Right cardiac atrium (tissue), 5 donors: ENCODE results near the gene KAZN. TPM values are rescaled to one million over a fixed set of nuclear protein-coding genes. Genes with fewer than 3 reads are reported as not detected.

Source experiments
- ATAC-seq, 2 donors: fragments of 200-7000 bp; cut with Tn5 transposase; one replicate each; pipeline versions ENCODE4 v1.8.0 to v1.9.1; 2020; ENCODE audit warnings: moderate library complexity in 2 of 2, mild to moderate bottlenecking in 1 of 2
- DNase-seq, 3 donors: peaks; one replicate each; pipeline ENCODE4 v3.0.0-alpha.2; 2020
- H3K27ac ChIP-seq: one replicate; pipeline ENCODE4 v1.5.1; 2013; ENCODE audit warnings: mild to moderate bottlenecking, low read length, control low read depth, moderate library complexity
- H3K27me3 ChIP-seq: one replicate; pipeline ENCODE4 v1.6.1; 2013; ENCODE audit not compliant: control insufficient read depth, insufficient read depth
- H3K4me1 ChIP-seq: one replicate; pipeline ENCODE4 v1.6.1; 2013; ENCODE audit warnings: low read length; ENCODE audit not compliant: control insufficient read depth, insufficient read depth
- H3K4me3 ChIP-seq: one replicate; pipeline ENCODE4 v1.5.1; 2013; ENCODE audit warnings: low read length, control low read depth
- H3K9me3 ChIP-seq: one replicate; pipeline ENCODE4 v1.6.1; 2013; ENCODE audit warnings: low read length; ENCODE audit not compliant: control insufficient read depth
- WGBS: extraction: QIAGEN DNeasy Blood & Tissue Kit; methylation state at CpG from one replicate; pipeline ENCODE4 v1.1.7; 2013; 5-methylcytosine and 5-hydroxymethylcytosine counted together
- intact Hi-C, 4 donors: fragments of 100-400 bp; cut with DNase I; formaldehyde crosslinking; loops; one replicate each; pipeline versions ENCODE4 v1.11.0 to v1.14.0; 2022 to 2023
- polyA plus RNA-seq: library from polyadenylated mRNA; stranded (reverse); fragments of 200-250 nt; gene quantifications from one replicate; pipeline ENCODE4 v1.2.3, GENCODE V29; 2013
- total RNA-seq, 4 donors: library from RNA; stranded (reverse); fragmentation: NEBNext Ultra II Directional; extraction: Animal tissue kit (Norgen Biotek cat#: 25700); gene quantifications; one replicate each; pipeline ENCODE4 v1.2.1, GENCODE V29; 2021
- donor health status: healthy with polysubstance abuse.
- donor health status: DM: no; HTN: yes; CAD: no.
- donor health status: DM: no; HTN: no; CAD: no.
- donor health status: DM: no; HTN: yes; CAD: no; lungs with severe emphysema.
- donor health status: DM: yes; HTN: yes; CAD: no.

KAZN gene
- total and polyA plus RNA-seq, 5 donors = 3.7 to 14.9 (median 12.7) TPM

GRCh38 chr1:14800500-14801076 lies 202.1 kb downstream of the KAZN start:
- H3K27ac ChIP-seq = no peak overlapping the region
- no peak for DNase-seq
- intact Hi-C loops = no loop called here
- ATAC-seq = no peak
- H3K4me3 ChIP-seq = no peak overlapping the region
- H3K9me3 ChIP-seq = no peaks in the 10 kb centered on the region
- WGBS = 55% methylated on average over 9 of the region's 9 CpGs
- no peaks in the 10 kb centered on the region for H3K27me3 ChIP-seq
- no peaks in the 10 kb centered on the region for H3K4me1 ChIP-seq

- 84% methylated on average over 19 of the region's 19 CpGs for WGBS
- intact Hi-C loops = no loop called here
- ATAC-seq (no peak), DNase-seq (no peak)
- Histone ChIP-seq H3K4me1 (no peaks in the 10 kb centered on the region), H3K4me3 (no peak overlapping the region), H3K9me3 (peaks cover 6% of the 10 kb centered on the region), H3K27me3 (no peaks in the 10 kb centered on the region), H3K27ac (no peak overlapping the region)
Observed at GRCh38 chr1:14803002-14803789, 204.7 kb downstream of the KAZN start.

GRCh38 chr1:14804626-14805025 lies 206.1 kb downstream of the KAZN start:
- Histone ChIP-seq H3K27ac (no peak overlapping the region), H3K4me1 (no peaks in the 10 kb centered on the region), H3K4me3 (no peak overlapping the region), H3K9me3 (peaks cover 6% of the 10 kb centered on the region), H3K27me3 (no peaks in the 10 kb centered on the region)
- no peak for DNase-seq
- no peak for ATAC-seq
- 66% methylated on average over 5 of the region's 5 CpGs for whole genome bisulfite sequencing
- intact Hi-C loops = no loop called here

GRCh38 chr1:14806772-14807171 lies 208.3 kb downstream of the KAZN start:
- WGBS = 84% methylated on average over 2 of the region's 2 CpGs
- Histone ChIP-seq H3K4me1 (no peaks in the 10 kb centered on the region), H3K4me3 (no peak overlapping the region), H3K9me3 (peaks cover 6% of the 10 kb centered on the region), H3K27me3 (no peaks in the 10 kb centered on the region), H3K27ac (no peak overlapping the region)
- intact Hi-C loops = no loop called here
- DNase-seq = no peak
- ATAC-seq = no peak

GRCh38 chr1:14808768-14809167 lies 210.3 kb downstream of the KAZN start:
- intact Hi-C loops = no loop called here
- DNase-seq (no peak), ATAC-seq (no peak)
- peaks cover 6% of the 10 kb centered on the region for H3K9me3 ChIP-seq
- no peaks in the 10 kb centered on the region for H3K4me1 ChIP-seq
- H3K4me3 ChIP-seq = no peak overlapping the region
- no peaks in the 10 kb centered on the region for H3K27me3 ChIP-seq
- WGBS = 86% methylated on average over 2 of the region's 2 CpGs
- H3K27ac ChIP-seq = no peak overlapping the region

GRCh38 chr1:14809191-14809981 lies 210.9 kb downstream of the KAZN start:
- ATAC-seq = no peak
- Histone ChIP-seq H3K4me3 (no peak overlapping the region), H3K27me3 (no peaks in the 10 kb centered on the region), H3K4me1 (no peaks in the 10 kb centered on the region), H3K9me3 (peaks cover 6% of the 10 kb centered on the region), H3K27ac (no peak overlapping the region)
- intact Hi-C loops = no loop called here
- WGBS = 81% methylated on average over 9 of the region's 9 CpGs
- no peak for DNase-seq

GRCh38 chr1:14810595-14811361 lies 212.3 kb downstream of the KAZN start:
- no peak overlapping the region for H3K27ac ChIP-seq
- ATAC-seq (no peak), DNase-seq (no peak)
- no peaks in the 10 kb centered on the region for H3K4me1 ChIP-seq
- intact Hi-C loops = no loop called here
- peaks cover 6% of the 10 kb centered on the region for H3K9me3 ChIP-seq
- no peak overlapping the region for H3K4me3 ChIP-seq
- 64% methylated on average over 9 of the region's 9 CpGs for WGBS
- H3K27me3 ChIP-seq = no peaks in the 10 kb centered on the region

- WGBS = 68% methylated on average over 3 of the region's 3 CpGs
- ATAC-seq = no peak
- no peaks in the 10 kb centered on the region for H3K27me3 ChIP-seq
- intact Hi-C loops = no loop called here
- no peaks in the 10 kb centered on the region for H3K4me1 ChIP-seq
- no peak overlapping the region for H3K4me3 ChIP-seq
- no peak overlapping the region for H3K27ac ChIP-seq
- H3K9me3 ChIP-seq = peaks cover 5% of the 10 kb centered on the region
- DNase-seq = no peak
Observed at GRCh38 chr1:14811573-14811972, 213.1 kb downstream of the KAZN start.

GRCh38 chr1:14812189-14812588 lies 213.7 kb downstream of the KAZN start:
- ATAC-seq (no peak), DNase-seq (peak in 1 of 3 donors; percentile 9)
- intact Hi-C loops = no loop called here
- H3K4me3 ChIP-seq = no peak overlapping the region
- no peaks in the 10 kb centered on the region for H3K27me3 ChIP-seq
- no peak overlapping the region for H3K27ac ChIP-seq
- 88% methylated on average over 4 of the region's 4 CpGs for WGBS
- H3K4me1 ChIP-seq = no peaks in the 10 kb centered on the region
- H3K9me3 ChIP-seq = no peaks in the 10 kb centered on the region

GRCh38 chr1:14815175-14815877 lies 216.8 kb downstream of the KAZN start:
- Histone ChIP-seq H3K27me3 (no peaks in the 10 kb centered on the region), H3K4me3 (no peak overlapping the region), H3K4me1 (no peaks in the 10 kb centered on the region), H3K27ac (no peak overlapping the region), H3K9me3 (no peaks in the 10 kb centered on the region)
- WGBS = 28% methylated on average over 7 of the region's 7 CpGs
- intact Hi-C loops = no loop called here
- ATAC-seq (peak in 1 of 2 donors; percentile 79), DNase-seq (peak in 1 of 3 donors; percentile 34)
